DMS153 treated with DMSO at 0.1 percent for 48 hours (cell line): ENCODE data around the gene MESP1.

Experiments
- DNase-seq: peaks from one replicate; lab custom pipeline; 2025; ENCODE audit not compliant: unreplicated experiment; lab: John Stamatoyannopoulos, UW

MESP1 gene

GRCh38 chr15:89731275-89731674 lies 19.8 kb downstream of the MESP1 start:
- no peak for DNase-seq

- DNase-seq = no peak
Measured at GRCh38 chr15:89728254-89728653, 22.8 kb downstream of the MESP1 start.

- no peak for DNase-seq
Measured at GRCh38 chr15:89725064-89725463, 26.0 kb downstream of the MESP1 start.

GRCh38 chr15:89724621-89725020 lies 26.4 kb downstream of the MESP1 start:
- DNase-seq = no peak

GRCh38 chr15:89723031-89723430 lies 28.0 kb downstream of the MESP1 start:
- DNase-seq = no peak

- no peak for DNase-seq
Measured at GRCh38 chr15:89714775-89715174, 36.3 kb downstream of the MESP1 start.

GRCh38 chr15:89707577-89707976 lies 43.5 kb downstream of the MESP1 start:
- no peak for DNase-seq

- DNase-seq = no peak
Measured at GRCh38 chr15:89704411-89704810, 46.6 kb downstream of the MESP1 start.
